GM21515 (cell line): ENCODE data around the gene OR4S2.
A peak's percentile ranks its signal among the peaks of the same experiment; 100 is the strongest.

Experiments
- ATAC-seq: cut with Tn5 transposase; IDR thresholded peaks from one replicate; pipeline ENCODE4 v1.9.1; 2021; ENCODE audit not compliant: unreplicated experiment

The OR4S2 gene

GRCh38 chr11:55648027-55648426 lies at the start of gene OR4S2:
TSS of gene OR4S2 (plus strand) at chr11:55648327. CDS start at chr11:55650904, 2,577 bp downstream.
- ATAC-seq, result no peak

- ATAC-seq, result no peak
Observed at GRCh38 chr11:55607545-55607944, 40.6 kb upstream of the OR4S2 start, which contains the start of gene OR4C11. TSS of gene OR4C11 (minus strand) at chr11:55607645. CDS start at chr11:55604373, 3,272 bp downstream.

GRCh38 chr11:55624531-55624930 lies 23.6 kb upstream of the OR4S2 start:
- ATAC-seq, result no peak

GRCh38 chr11:55634813-55635212 lies 13.3 kb upstream of the OR4S2 start, which contains the start of gene OR4P4:
TSS of gene OR4P4 (plus strand) at chr11:55635113.
- no peak for ATAC-seq

- no peak for ATAC-seq
Observed at GRCh38 chr11:55652560-55652959, 4.4 kb downstream of the OR4S2 start.

GRCh38 chr11:55655096-55655495 lies 7.0 kb downstream of the OR4S2 start:
- no peak for ATAC-seq

- ATAC-seq, result peak; percentile 91
Observed at GRCh38 chr11:55658031-55658573, 10.0 kb downstream of the OR4S2 start.

GRCh38 chr11:55658608-55659007 lies 10.5 kb downstream of the OR4S2 start:
- peak; percentile 32 for ATAC-seq

- no peak for ATAC-seq
Observed at GRCh38 chr11:55661901-55662300, 13.8 kb downstream of the OR4S2 start, which contains the start of gene OR4C6. TSS of gene OR4C6 (plus strand) at chr11:55662201. CDS start at chr11:55665167, 2,966 bp downstream.

GRCh38 chr11:55669376-55669775 lies 21.2 kb downstream of the OR4S2 start:
- no peak for ATAC-seq

- no peak for ATAC-seq
Observed at GRCh38 chr11:55673860-55674259, 25.7 kb downstream of the OR4S2 start.

- ATAC-seq, result peak; percentile 62
Observed at GRCh38 chr11:55697817-55698216, 49.7 kb downstream of the OR4S2 start.

GRCh38 chr11:55701429-55701828 lies 53.3 kb downstream of the OR4S2 start:
- no peak for ATAC-seq
